Prostate gland (tissue), 2 donors: Measurements from ENCODE around the gene ADGRL3. TPM values are rescaled to one million over a fixed set of nuclear protein-coding genes. Genes with fewer than 3 reads are reported as not detected.
"Not testable (repeated sequence)": the region's sequence is repeated elsewhere in the genome, so short reads cannot be mapped to it uniquely, and the experiment has no call there.

Experiments
- DNase-seq: peaks from one replicate; pipeline ENCODE4 v3.0.0-alpha.2; 2019; ENCODE audit warnings: low spot score
- H3K27ac ChIP-seq, 2 donors: fragments of 200-600 bp; sonication (generic); 2 replicates each; pipeline ENCODE4 v1.5.1; 2017 to 2019
- H3K27me3 ChIP-seq: fragments of 200-600 bp; sonication (generic); replicated peaks from 2 replicates; pipeline ENCODE4 v1.5.1; 2019; ENCODE audit not compliant: insufficient read depth
- H3K36me3 ChIP-seq, 2 donors: fragments of 200-600 bp; sonication (generic); 1 replicate in 1 of 2; 2 replicates in 1 of 2; pipeline versions ENCODE4 v1.5.1 to v1.8.1; 2017 to 2019
- H3K4me1 ChIP-seq: fragments of 200-600 bp; sonication (generic); replicated peaks from 2 replicates; pipeline ENCODE4 v1.5.1; 2019
- H3K4me3 ChIP-seq, 2 donors: fragments of 200-600 bp; sonication (generic); 2 replicates each; pipeline ENCODE4 v1.5.1; 2017 to 2019
- H3K9me3 ChIP-seq: fragments of 200-600 bp; sonication (generic); 2 replicates; pipeline ENCODE4 v1.5.1; 2017
- POLR2A ChIP-seq: fragments of 450-650 bp; IDR thresholded peaks from one replicate; pipeline ENCODE4 v1.6.1; 2016; ENCODE audit warnings: antibody characterized with exemption, mild to moderate bottlenecking
- POLR2AphosphoS5 ChIP-seq: sonication (generic); formaldehyde crosslinking; IDR thresholded peaks from one replicate; pipeline ENCODE4 v1.6.1; 2017; ENCODE audit warnings: antibody characterized with exemption
- WGBS: methylation state at CpG from one replicate; pipeline ENCODE4 v1.1.5; 2018; 5-methylcytosine and 5-hydroxymethylcytosine counted together
- intact Hi-C: fragments of 100-400 bp; cut with DNase I; formaldehyde crosslinking; loops from one replicate; pipeline ENCODE4 v1.14.2; 2022
- total RNA-seq, 2 donors: library from RNA; depleted of rRNA; stranded (reverse); fragments of >200 nt; gene quantifications; one replicate each; pipeline ENCODE4 v1.1.0, GENCODE V29; 2016
- TF ChIP-seq, protein P1 (sequence below), 4 experiments: fragments of 200-600 bp in 2 of 4; fragments of 450-650 bp in 2 of 4; sonication (generic) in 2 of 4; IDR thresholded peaks; 1 replicate in 3 of 4; 2 replicates in 1 of 4; pipeline ENCODE4 v1.5.1; 2016 to 2019; ENCODE audit warnings: antibody characterized with exemption in 4 of 4, mild to moderate bottlenecking in 2 of 4, moderate library complexity in 2 of 4

The ADGRL3 gene
- total RNA-seq, 2 donors from 2014 or later: 1.7 to 23.5 TPM

GRCh38 chr4:61359301-61359700, 159.2 kb downstream of the ADGRL3 start:
- no peak for TF ChIP-seq POLR2A
- TF ChIP-seq, protein P1, sequence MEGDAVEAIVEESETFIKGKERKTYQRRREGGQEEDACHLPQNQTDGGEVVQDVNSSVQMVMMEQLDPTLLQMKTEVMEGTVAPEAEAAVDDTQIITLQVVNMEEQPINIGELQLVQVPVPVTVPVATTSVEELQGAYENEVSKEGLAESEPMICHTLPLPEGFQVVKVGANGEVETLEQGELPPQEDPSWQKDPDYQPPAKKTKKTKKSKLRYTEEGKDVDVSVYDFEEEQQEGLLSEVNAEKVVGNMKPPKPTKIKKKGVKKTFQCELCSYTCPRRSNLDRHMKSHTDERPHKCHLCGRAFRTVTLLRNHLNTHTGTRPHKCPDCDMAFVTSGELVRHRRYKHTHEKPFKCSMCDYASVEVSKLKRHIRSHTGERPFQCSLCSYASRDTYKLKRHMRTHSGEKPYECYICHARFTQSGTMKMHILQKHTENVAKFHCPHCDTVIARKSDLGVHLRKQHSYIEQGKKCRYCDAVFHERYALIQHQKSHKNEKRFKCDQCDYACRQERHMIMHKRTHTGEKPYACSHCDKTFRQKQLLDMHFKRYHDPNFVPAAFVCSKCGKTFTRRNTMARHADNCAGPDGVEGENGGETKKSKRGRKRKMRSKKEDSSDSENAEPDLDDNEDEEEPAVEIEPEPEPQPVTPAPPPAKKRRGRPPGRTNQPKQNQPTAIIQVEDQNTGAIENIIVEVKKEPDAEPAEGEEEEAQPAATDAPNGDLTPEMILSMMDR (IDR thresholded peaks at IDR 0.05): no peak
- no peak for TF ChIP-seq POLR2AphosphoS5
- Histone ChIP-seq H3K4me3 (no peak overlapping the region), H3K27me3 (no peaks in the 10 kb centered on the region), H3K4me1 (no peaks in the 10 kb centered on the region), H3K27ac (no peak overlapping the region), H3K9me3 (no peaks in the 10 kb centered on the region), H3K36me3 (no peaks in the 10 kb centered on the region)
- 54% methylated on average over 3 of the region's 3 CpGs for WGBS
- no peak for DNase-seq
- intact Hi-C loops: no loop called here

DNA sequence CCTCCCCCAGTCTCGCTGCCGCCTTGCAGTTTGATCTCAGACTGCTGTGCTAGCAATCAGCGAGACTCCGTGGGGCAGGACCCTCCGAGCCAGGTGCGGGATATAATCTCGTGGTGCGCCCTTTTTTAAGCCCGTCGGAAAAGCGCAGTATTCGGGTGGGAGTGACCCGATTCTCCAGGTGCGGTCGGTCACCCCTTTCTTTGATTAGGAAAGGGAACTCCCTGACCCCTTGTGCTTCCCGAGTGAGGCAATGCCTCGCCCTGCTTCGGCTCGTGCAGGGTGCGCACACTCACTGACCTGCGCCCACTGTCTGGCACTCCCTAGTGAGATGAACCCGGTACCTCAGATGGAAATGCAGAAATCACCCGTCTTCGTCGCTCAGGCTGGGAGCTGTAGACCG, 172.7 kb downstream of the ADGRL3 start:
- DNase-seq, H3K4me3 ChIP-seq, H3K36me3 ChIP-seq, H3K27me3 ChIP-seq, H3K9me3 ChIP-seq, H3K27ac ChIP-seq, H3K4me1 ChIP-seq, intact Hi-C loops: not testable (repeated sequence)
- WGBS: 87% methylated on average over 25 of the region's 26 CpGs

DNA sequence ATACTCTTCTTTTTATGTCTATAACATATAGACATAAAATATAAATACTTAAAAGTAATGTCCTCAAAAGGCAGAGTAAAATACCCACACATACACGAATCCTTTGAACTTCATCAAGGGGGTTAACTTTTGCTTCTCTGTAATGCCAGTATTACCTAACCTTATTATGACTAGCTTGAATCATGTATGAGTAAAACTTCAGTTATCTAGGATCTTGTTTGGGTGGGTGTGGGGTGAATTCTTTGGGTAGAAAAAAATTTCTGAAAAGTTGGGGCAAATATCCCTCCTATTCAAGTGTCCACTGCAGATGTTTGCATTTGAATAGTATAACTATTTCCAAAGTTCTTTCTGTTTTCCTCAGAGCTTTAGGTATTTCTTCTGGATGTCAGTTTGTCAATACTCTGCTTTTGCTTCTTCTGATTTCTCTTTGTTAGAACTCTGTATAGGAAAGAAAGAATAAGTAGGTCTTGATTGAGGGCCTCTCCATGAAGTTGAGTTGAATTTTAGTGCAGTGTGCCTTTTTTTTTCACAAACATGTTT, 173.8 kb downstream of the ADGRL3 start:
- Histone ChIP-seq H3K4me1 (no peaks in the 10 kb centered on the region), H3K27ac (no peak overlapping the region), H3K36me3 (no peaks in the 10 kb centered on the region), H3K4me3 (no peak overlapping the region), H3K9me3 (no peaks in the 10 kb centered on the region), H3K27me3 (no peaks in the 10 kb centered on the region)
- intact Hi-C loops: no loop called here
- DNase-seq: no peak
- WGBS: 89% methylated on average over 1 of the region's 1 CpG
- TF ChIP-seq, protein P1 (IDR thresholded peaks at IDR 0.05): no peak
- TF ChIP-seq POLR2AphosphoS5 (no peak), POLR2A (no peak)

DNA sequence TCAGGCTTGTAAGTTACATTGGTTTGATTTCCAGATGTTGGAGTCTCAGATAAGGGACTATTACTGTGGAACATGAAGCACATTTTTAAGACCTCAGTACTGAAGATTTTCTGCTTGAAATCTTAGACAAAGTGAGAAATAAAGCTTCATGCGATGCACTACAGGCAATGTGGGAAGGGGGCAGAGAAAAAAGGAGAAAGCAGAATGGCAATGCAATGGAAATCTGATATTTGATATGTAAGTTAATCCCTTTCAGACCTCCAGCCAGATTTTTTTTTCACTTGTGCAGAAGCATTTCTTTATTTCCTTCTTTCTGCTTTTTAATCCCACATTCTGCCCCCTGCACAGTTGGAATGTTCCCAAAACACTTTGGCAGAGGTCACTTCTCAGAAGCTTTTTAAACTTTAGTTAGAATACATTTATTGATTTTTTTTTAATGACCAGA, 174.3 kb downstream of the ADGRL3 start:
- Histone ChIP-seq H3K9me3 (no peaks in the 10 kb centered on the region), H3K27ac (no peak overlapping the region), H3K4me1 (no peaks in the 10 kb centered on the region), H3K36me3 (no peaks in the 10 kb centered on the region), H3K4me3 (no peak overlapping the region), H3K27me3 (no peaks in the 10 kb centered on the region)
- TF ChIP-seq POLR2AphosphoS5 (no peak), POLR2A (no peak)
- TF ChIP-seq, protein P1 (IDR thresholded peaks at IDR 0.05): no peak
- 24% methylated on average over 1 of the region's 1 CpG for WGBS
- DNase-seq: no peak
- intact Hi-C loops: no loop called here

DNA sequence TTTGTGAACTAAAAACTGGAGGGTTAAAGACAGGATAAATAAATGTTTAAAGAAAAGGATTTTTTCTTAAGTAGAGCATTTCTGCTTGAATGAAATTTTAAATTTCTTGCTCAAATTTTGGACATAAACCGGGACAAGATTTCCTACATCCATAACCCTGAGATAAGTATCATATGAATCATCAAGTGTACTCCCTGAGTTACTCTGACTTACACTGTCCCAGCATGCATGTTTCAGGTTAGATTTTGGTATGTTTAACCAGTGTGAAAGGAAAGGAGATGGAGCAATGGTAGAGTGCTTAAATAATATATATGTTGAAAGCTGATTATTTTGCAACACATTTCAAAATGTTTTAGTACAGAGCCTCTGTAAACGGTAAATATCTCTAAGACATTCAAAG, 175.2 kb downstream of the ADGRL3 start:
- H3K9me3 ChIP-seq: no peaks in the 10 kb centered on the region
- no peak for DNase-seq
- intact Hi-C loops: no loop called here
- no peak overlapping the region for H3K27ac ChIP-seq
- H3K36me3 ChIP-seq: no peaks in the 10 kb centered on the region
- H3K4me3 ChIP-seq: no peak overlapping the region
- WGBS: 56% methylated on average over 2 of the region's 2 CpGs
- H3K27me3 ChIP-seq: no peaks in the 10 kb centered on the region
- H3K4me1 ChIP-seq: no peaks in the 10 kb centered on the region
- TF ChIP-seq POLR2AphosphoS5: no peak
- no peak for TF ChIP-seq POLR2A
- TF ChIP-seq, protein P1 (IDR thresholded peaks at IDR 0.05): no peak
